Activated T-cell treated with anti-CD3 and anti-CD28 coated beads, Interleukin-2, amount 50 U/mL, for 72 hours (primary cell): ENCODE data around the gene RGS9. TPM values are rescaled to one million over a fixed set of nuclear protein-coding genes. Genes with fewer than 3 reads are reported as not detected.
"Not testable (repeated sequence)": the region's sequence is repeated elsewhere in the genome, so short reads cannot be mapped to it uniquely, and the experiment has no call there.

Source experiments
- ATAC-seq, 2 donors: fragments of 150-1000 bp; cut with Tn5 transposase; replicated peaks in 1 of 2; 2 replicates each; pipeline ENCODE4 v1.10.0; 2021; ENCODE audit warnings: moderate library complexity in 2 of 2, mild to moderate bottlenecking in 1 of 2
- DNase-seq, 2 donors: peaks; one replicate each; pipeline ENCODE4 v3.0.0; 2021 to 2022; ENCODE audit warnings: mixed read lengths in 1 of 2
- H3K27ac Mint-ChIP-seq: one replicate; pipeline ENCODE4 v1.8.0; 2022; ENCODE audit warnings: mild to moderate bottlenecking, moderate library complexity, mixed read lengths
- H3K27me3 Mint-ChIP-seq: one replicate; pipeline ENCODE4 v1.8.0; 2022; ENCODE audit warnings: low read depth, mixed read lengths
- H3K36me3 Mint-ChIP-seq, 2 donors: one replicate each; pipeline ENCODE4 v1.8.0; 2022; ENCODE audit warnings: mixed read lengths in 2 of 2, mild to moderate bottlenecking in 1 of 2; ENCODE audit not compliant: insufficient read depth in 2 of 2
- H3K4me1 Mint-ChIP-seq: one replicate; pipeline ENCODE4 v1.8.0; 2022; ENCODE audit warnings: low read depth, mixed read lengths
- H3K4me3 Mint-ChIP-seq, 2 donors: one replicate each; pipeline ENCODE4 v1.8.0; 2022; ENCODE audit warnings: mild to moderate bottlenecking in 2 of 2, mixed read lengths in 2 of 2, moderate library complexity in 2 of 2
- H3K9me3 Mint-ChIP-seq, 2 donors: one replicate each; pipeline ENCODE4 v1.8.0; 2022; ENCODE audit warnings: mixed read lengths in 2 of 2
- total RNA-seq, 2 donors: library from RNA; stranded (reverse); gene quantifications; one replicate each; pipeline ENCODE4 v1.2.3, GENCODE V29; 2022

Gene RGS9
- total RNA-seq, 2 donors from 2014 or later: 5.8 to 16.6 TPM

DNA sequence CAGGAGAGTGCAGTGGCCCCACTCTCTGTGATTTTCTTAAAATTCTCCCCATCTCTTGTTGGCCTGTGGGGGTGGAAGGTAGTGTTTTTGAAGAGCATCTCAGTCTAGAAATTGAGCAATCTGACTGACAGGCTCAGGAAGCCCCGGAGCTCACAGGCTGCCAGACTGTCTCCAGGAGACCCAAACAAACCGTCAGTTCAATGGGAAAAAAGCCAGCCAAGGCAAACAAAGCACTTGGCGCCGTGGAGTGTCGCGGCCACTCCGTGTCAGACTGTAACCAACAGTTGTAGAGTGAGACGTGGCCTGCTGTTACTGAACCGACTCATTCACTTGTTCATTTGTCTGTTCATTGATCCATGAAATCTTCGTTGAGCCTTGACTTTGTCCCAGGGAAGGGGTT, 33.7 kb downstream of the RGS9 start:
- Mint-ChIP-seq H3K9me3 (no peaks in the 10 kb centered on the region), H3K4me3 (no peak overlapping the region), H3K36me3 (no peaks in the 10 kb centered on the region), H3K4me1 (peaks cover 12% of the 10 kb centered on the region), H3K27me3 (no peaks in the 10 kb centered on the region), H3K27ac (no peak overlapping the region)
- DNase-seq: no peak
- no peak for ATAC-seq

GRCh38 chr17:65171752-65172151, 34.6 kb downstream of the RGS9 start:
- Mint-ChIP-seq H3K9me3 (peaks cover 3 to 5% of the 10 kb centered on the region in 2 donors), H3K27me3 (peaks cover 3% of the 10 kb centered on the region), H3K36me3 (peaks cover 4 to 5% of the 10 kb centered on the region in 2 donors), H3K27ac (no peak overlapping the region), H3K4me1 (peaks cover 21% of the 10 kb centered on the region), H3K4me3 (no peak overlapping the region)
- no peak for DNase-seq
- ATAC-seq: no peak

DNA sequence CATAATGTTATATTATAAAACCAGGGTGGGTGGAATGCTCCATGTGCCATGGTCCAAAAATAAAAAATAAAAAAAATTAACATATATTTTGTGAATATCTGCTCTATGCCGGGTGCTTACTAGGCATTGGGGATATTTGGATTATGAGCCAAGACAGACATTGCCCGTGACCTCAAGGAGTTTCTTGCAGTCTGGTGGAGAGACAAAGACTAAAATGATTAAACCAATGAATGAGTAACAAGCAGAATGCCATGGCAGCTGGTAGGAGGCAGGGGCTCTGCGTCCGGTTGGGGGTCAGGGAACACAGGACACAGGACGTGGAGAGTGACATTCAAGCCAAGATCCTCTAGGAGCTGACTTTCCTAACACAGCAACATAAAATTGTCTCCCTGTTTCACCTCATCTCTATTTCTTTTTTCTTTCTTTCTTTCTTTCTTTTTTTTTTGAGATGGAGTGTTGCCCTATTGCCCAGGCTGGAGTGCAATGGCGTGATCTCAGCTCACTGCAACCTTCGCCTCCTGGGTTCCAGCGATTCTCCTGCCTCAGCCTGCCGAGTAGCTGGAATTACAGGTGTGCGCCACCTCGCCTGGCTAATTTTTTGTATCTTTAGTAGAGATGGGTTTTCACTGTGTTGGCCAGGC, 35.4 kb downstream of the RGS9 start:
- Mint-ChIP-seq H3K4me1 (peaks cover 29% of the 10 kb centered on the region), H3K27ac (no peak overlapping the region), H3K4me3 (no peak overlapping the region), H3K36me3 (peaks cover 4 to 13% of the 10 kb centered on the region in 2 donors), H3K27me3 (peaks cover 9% of the 10 kb centered on the region), H3K9me3 (peaks cover 9 to 14% of the 10 kb centered on the region in 2 donors)
- DNase-seq (no peak), ATAC-seq (no peak)

DNA sequence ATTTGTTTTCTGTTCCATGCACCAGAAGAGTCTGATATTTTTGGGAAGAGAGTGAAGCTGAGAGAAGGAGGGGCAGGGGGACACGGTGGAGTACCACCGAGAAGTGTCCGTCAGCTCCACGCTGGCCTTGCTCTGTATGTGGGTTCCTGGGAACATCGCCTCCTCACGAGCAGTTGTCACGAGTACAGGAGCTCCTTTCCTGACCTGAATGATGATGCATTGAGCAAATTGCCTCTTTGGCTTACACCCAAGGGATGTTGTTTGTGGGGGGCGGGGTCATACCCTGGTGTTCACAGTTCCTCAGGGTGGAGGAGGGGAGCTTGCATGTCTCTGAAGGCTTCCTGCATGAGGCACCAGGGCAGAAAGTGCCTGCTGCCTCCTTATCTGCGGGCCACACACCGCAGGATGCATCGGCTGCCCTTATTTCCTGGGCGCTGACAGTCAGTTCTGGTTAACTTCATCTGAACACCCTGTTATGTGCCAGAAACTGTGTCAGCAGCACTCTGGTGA, 36.2 kb downstream of the RGS9 start:
- peaks cover 34% of the 10 kb centered on the region for H3K4me1 Mint-ChIP-seq
- peaks cover 4 to 13% of the 10 kb centered on the region in 2 donors for H3K36me3 Mint-ChIP-seq
- peaks cover 9% of the 10 kb centered on the region for H3K27me3 Mint-ChIP-seq
- peak; percentile 92 to 95 for ATAC-seq
- no peak overlapping the region for H3K4me3 Mint-ChIP-seq
- DNase-seq: peak; percentile 79 to 81
- H3K9me3 Mint-ChIP-seq: peaks cover 9 to 17% of the 10 kb centered on the region in 2 donors
- H3K27ac Mint-ChIP-seq: peak overlapping the region; percentile 74

- peak overlapping the region; percentile 74 for H3K27ac Mint-ChIP-seq
- no peak overlapping the region for H3K4me3 Mint-ChIP-seq
- H3K36me3 Mint-ChIP-seq: peaks cover 4 to 13% of the 10 kb centered on the region in 2 donors
- peaks cover 9 to 17% of the 10 kb centered on the region in 2 donors for H3K9me3 Mint-ChIP-seq
- H3K4me1 Mint-ChIP-seq: peaks cover 41% of the 10 kb centered on the region
- ATAC-seq (no peak), DNase-seq (no peak)
- peaks cover 9% of the 10 kb centered on the region for H3K27me3 Mint-ChIP-seq
These were observed 37.0 kb downstream of the RGS9 start for GRCh38 chr17:65173976-65174683.

DNA sequence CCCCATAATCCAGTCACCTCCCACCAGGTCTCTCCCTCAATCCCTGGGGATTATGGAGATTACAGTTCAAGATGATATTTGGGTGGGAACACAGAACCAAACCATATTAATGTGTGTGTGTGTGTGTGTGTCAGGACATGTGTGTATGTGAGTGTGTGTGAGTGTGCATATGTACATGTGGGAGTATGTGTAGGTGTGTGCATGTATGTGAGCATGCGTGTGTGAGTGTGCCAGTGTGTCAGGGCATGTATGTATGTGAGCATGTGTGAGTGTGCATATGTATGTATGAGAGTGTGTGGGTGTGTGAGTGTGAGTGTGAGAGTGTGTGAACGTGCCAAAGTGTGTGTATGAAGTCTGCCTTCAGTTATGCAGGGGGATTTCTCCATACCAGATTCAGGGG, 37.8 kb downstream of the RGS9 start:
- peaks cover 49% of the 10 kb centered on the region for H3K4me1 Mint-ChIP-seq
- ATAC-seq (no peak), DNase-seq (no peak)
- H3K27me3 Mint-ChIP-seq: peaks cover 9% of the 10 kb centered on the region
- peaks cover 9 to 17% of the 10 kb centered on the region in 2 donors for H3K9me3 Mint-ChIP-seq
- peaks cover 4 to 13% of the 10 kb centered on the region in 2 donors for H3K36me3 Mint-ChIP-seq
- no peak overlapping the region for H3K27ac Mint-ChIP-seq
- H3K4me3 Mint-ChIP-seq: no peak overlapping the region

DNA sequence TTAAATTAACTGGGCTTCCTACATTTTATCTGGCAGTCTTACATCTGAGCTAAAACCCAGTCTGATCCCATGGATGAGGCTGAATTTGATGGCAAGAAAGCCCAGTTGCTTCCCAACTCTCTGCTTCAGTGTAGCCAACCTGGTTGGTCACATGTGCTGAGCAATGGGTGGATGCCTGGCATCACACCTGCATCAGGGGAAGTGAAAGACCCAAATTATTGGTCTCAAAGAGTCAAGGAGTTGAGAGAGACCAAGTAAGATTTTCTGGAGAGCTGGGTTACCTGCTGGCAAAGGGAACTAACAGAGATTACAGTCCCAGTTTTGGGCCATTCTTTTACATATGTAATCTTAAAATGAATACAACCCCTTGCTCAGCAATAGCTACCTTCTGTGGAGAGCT, 38.8 kb downstream of the RGS9 start:
- no peak overlapping the region for H3K4me3 Mint-ChIP-seq
- no peak overlapping the region for H3K27ac Mint-ChIP-seq
- no peak for DNase-seq
- H3K27me3 Mint-ChIP-seq: peaks cover 9% of the 10 kb centered on the region
- peaks cover 9 to 17% of the 10 kb centered on the region in 2 donors for H3K9me3 Mint-ChIP-seq
- H3K4me1 Mint-ChIP-seq: peaks cover 59% of the 10 kb centered on the region
- no peak for ATAC-seq
- peaks cover 4 to 13% of the 10 kb centered on the region in 2 donors for H3K36me3 Mint-ChIP-seq

DNA sequence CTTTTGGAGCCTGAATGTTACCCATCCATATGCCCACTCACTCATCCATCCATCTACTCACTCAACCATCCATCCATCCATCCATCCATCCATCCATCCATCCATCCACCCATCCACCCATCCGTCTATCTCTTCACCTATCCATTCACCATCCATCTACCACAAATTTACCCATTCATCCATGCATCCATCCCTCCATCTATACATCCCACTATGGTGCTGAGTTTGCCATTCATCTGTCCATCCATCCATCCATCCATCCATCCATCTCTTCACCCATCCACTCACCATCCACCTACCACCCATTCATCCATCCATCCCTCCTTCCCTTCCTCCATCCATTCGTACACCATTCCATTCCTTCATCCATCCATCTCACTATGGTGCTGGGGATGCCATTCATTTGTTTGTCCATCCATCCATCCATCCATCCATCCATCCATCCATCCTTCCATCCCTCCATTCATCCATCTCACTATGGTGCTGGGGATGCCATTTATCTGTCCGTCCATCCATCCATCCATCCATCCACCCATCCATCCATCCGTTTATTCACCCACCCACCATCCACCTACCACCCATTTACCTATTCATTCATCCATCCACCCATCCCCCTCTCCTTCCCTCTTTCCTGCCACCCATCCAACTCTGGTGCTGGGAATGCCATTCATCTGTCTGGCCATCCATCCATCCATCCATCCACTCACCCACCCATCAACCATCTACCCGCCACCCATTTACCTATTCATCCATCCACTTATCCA, 39.7 kb downstream of the RGS9 start:
- no peak overlapping the region for H3K4me3 Mint-ChIP-seq
- DNase-seq (no peak), ATAC-seq (no peak)
- H3K27ac Mint-ChIP-seq: no peak overlapping the region
- peaks cover 4 to 13% of the 10 kb centered on the region in 2 donors for H3K36me3 Mint-ChIP-seq
- H3K9me3 Mint-ChIP-seq: peaks cover 9 to 17% of the 10 kb centered on the region in 2 donors
- H3K27me3 Mint-ChIP-seq: peaks cover 9% of the 10 kb centered on the region
- H3K4me1 Mint-ChIP-seq: peaks cover 61% of the 10 kb centered on the region

- H3K27me3 Mint-ChIP-seq: peaks cover 9% of the 10 kb centered on the region
- H3K4me3 Mint-ChIP-seq: peak overlapping the region; percentile 3 to 38
- H3K4me1 Mint-ChIP-seq: peaks cover 68% of the 10 kb centered on the region
- DNase-seq (no peak), ATAC-seq (no peak)
- H3K36me3 Mint-ChIP-seq: peaks cover 4 to 13% of the 10 kb centered on the region in 2 donors
- no peak overlapping the region for H3K27ac Mint-ChIP-seq
- H3K9me3 Mint-ChIP-seq: peaks cover 9 to 17% of the 10 kb centered on the region in 2 donors
These were observed 40.7 kb downstream of the RGS9 start for GRCh38 chr17:65177901-65178300.

DNA sequence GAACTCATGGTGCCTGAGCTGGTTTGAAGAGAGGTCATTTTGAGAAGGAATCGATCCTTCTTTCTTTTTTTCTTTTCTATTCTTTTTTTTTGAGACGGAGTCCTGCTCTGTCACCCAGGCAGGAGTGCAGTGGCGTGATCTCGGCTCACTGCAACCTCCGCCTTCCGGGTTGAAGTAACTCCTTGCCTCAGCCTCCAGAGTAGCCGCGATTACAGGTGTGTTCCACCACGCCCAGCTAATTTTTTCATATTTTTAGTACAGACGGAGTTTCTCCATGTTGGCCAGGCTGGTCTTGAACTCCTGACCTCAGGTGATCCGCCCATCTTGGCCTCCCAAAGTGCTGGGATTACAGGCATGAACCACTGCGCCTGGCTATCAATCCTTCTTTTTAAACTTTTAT, 43.1 kb downstream of the RGS9 start:
- not testable (repeated sequence) for DNase-seq, ATAC-seq
- peaks cover 22% of the 10 kb centered on the region for H3K27me3 Mint-ChIP-seq
- peaks cover 4 to 13% of the 10 kb centered on the region in 2 donors for H3K36me3 Mint-ChIP-seq
- peak overlapping the region; percentile 73 to 76 for H3K4me3 Mint-ChIP-seq
- H3K9me3 Mint-ChIP-seq: peaks cover 9 to 17% of the 10 kb centered on the region in 2 donors
- peak overlapping the region; percentile 68 for H3K27ac Mint-ChIP-seq
- H3K4me1 Mint-ChIP-seq: peaks cover 77% of the 10 kb centered on the region

GRCh38 chr17:65180752-65181236, 43.6 kb downstream of the RGS9 start:
- peak overlapping the region; percentile 73 to 76 for H3K4me3 Mint-ChIP-seq
- ATAC-seq, DNase-seq: not testable (repeated sequence)
- H3K27me3 Mint-ChIP-seq: peaks cover 25% of the 10 kb centered on the region
- peaks cover 76% of the 10 kb centered on the region for H3K4me1 Mint-ChIP-seq
- H3K9me3 Mint-ChIP-seq: peaks cover 9 to 17% of the 10 kb centered on the region in 2 donors
- H3K36me3 Mint-ChIP-seq: peaks cover 4 to 13% of the 10 kb centered on the region in 2 donors
- peak overlapping the region; percentile 68 for H3K27ac Mint-ChIP-seq

DNA sequence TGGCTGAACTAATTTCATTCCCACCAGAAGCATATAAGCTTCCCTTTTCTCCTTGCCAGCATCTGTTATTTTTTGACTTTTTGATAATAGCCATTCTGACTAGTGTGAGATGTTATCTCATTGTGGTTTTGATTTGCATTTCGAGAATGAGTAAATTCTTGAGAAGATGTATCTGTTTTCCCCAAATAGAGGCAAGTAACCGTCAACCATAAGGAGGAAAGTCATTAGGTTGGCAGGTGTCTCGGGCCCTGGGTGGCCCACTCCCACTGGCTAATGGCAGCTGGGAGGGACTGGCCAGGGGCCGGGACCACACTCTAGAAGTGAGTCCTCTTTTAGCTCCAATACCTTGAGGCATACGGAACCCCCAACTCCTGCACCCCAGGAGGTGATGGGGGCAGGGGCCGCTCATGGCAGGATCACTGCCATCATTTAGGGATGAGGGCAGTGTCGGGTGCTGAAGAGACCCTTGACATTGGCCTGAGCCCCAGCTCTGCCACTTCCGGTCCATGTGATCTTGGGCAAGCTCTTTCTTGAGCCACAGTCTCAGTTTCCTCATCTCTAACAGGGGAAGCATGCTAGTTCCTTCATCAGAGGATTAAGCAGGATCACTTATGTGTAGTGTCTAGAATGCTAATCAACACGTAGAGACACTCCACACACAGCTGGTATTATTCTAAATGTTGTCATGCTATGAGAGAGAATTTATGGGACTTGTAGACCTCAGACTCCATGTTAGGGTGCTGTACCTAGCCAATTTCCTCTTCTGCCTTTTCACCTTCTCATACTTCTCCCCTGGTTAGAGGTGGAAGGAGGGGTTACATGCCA, 44.3 kb downstream of the RGS9 start:
- peaks cover 1 to 11% of the 10 kb centered on the region in 2 donors for H3K36me3 Mint-ChIP-seq
- H3K4me3 Mint-ChIP-seq: peak overlapping the region; percentile 73 to 76
- H3K9me3 Mint-ChIP-seq: peaks cover 9 to 15% of the 10 kb centered on the region in 2 donors
- peaks cover 25% of the 10 kb centered on the region for H3K27me3 Mint-ChIP-seq
- ATAC-seq (peak; percentile 85 to 88), DNase-seq (peak; percentile 69 to 71)
- peaks cover 70% of the 10 kb centered on the region for H3K4me1 Mint-ChIP-seq
- H3K27ac Mint-ChIP-seq: peak overlapping the region; percentile 68
